Measurements from ENCODE around the gene ZWILCH. TPM values are rescaled to one million over a fixed set of nuclear protein-coding genes. Genes with fewer than 3 reads are reported as not detected.
"Not testable (repeated sequence)": the region's sequence is repeated elsewhere in the genome, so short reads cannot be mapped to it uniquely, and the experiment has no call there.

The ZWILCH gene
- total RNA-seq (ENCODE audit: low replicate concordance): 45.2 and 89.5 TPM in 2 replicates

- Mint-ChIP-seq H3K4me1 (peaks cover 26% of the 10 kb centered on the region), H3K27me3 (ENCODE audit: insufficient read depth, low read depth) (peaks cover 2% of the 10 kb centered on the region), H3K27ac (peak within 1 kb of the TSS; percentile 99), H3K36me3 (peaks cover 21% of the 10 kb centered on the region), H3K9me3 (no peaks in the 10 kb centered on the region), H3K4me3 (peak within 1 kb of the TSS; percentile 100)
- peak within 1 kb of the TSS; percentile 97 for H3K4me2 ChIP-seq
- TF ChIP-seq EZH2phosphoT487 (IDR thresholded peaks at IDR 0.05) (no peak), EZH2 (IDR thresholded peaks at IDR 0.05) (no peak), CTCF (IDR thresholded peaks at IDR 0.05) (no peak)
- H3K79me2 ChIP-seq (ENCODE audit: low read depth): peaks cover 90% of the 10 kb centered on the region
- H3K9ac ChIP-seq: peak within 1 kb of the TSS; percentile 96
- H2AFZ ChIP-seq (replicated peaks): peak within 1 kb of the TSS; percentile 99
- H3K27ac ChIP-seq: peak within 1 kb of the TSS; percentile 93
- DNase-seq (ENCODE audit: low spot score): peak; percentile 65
- peaks cover 17% of the 10 kb centered on the region for H3K4me1 ChIP-seq
- no peaks in the 10 kb centered on the region for H3K27me3 ChIP-seq
- H3K36me3 ChIP-seq: peaks cover 18% of the 10 kb centered on the region
- H3F3A ChIP-seq (ENCODE audit: low read depth): peaks cover 53% of the 10 kb centered on the region
- H4K20me1 ChIP-seq (ENCODE audit: low read depth): peaks cover 48% of the 10 kb centered on the region
- no peaks in the 10 kb centered on the region for H3K9me3 ChIP-seq (ENCODE audit: low read depth)
- H3K4me3 ChIP-seq: peak within 1 kb of the TSS; percentile 87
These were observed at the start of gene ZWILCH, which contains the start of gene RPL4 for GRCh38 chr15:66504563-66505429. TSS of gene ZWILCH (plus strand) at chr15:66505326. CDS start at chr15:66505339, 13 bp downstream. TSS of gene RPL4 (minus strand) at chr15:66504855. CDS start at chr15:66504790, 65 bp downstream.

- no peaks in the 10 kb centered on the region for H3K36me3 ChIP-seq
- H3K4me1 ChIP-seq: no peaks in the 10 kb centered on the region
- H3K4me2 ChIP-seq: no peak overlapping the region
- no peaks in the 10 kb centered on the region for H3K27me3 ChIP-seq
- TF ChIP-seq EZH2 (IDR thresholded peaks at IDR 0.05) (no peak), EZH2phosphoT487 (IDR thresholded peaks at IDR 0.05) (no peak), CTCF (IDR thresholded peaks at IDR 0.05) (no peak)
- Mint-ChIP-seq H3K9me3 (no peaks in the 10 kb centered on the region), H3K27me3 (ENCODE audit: insufficient read depth, low read depth) (no peaks in the 10 kb centered on the region), H3K4me3 (no peak overlapping the region), H3K36me3 (peaks cover 6% of the 10 kb centered on the region), H3K4me1 (no peaks in the 10 kb centered on the region), H3K27ac (no peak overlapping the region)
- H3K9ac ChIP-seq: no peak overlapping the region
- H3K9me3 ChIP-seq (ENCODE audit: low read depth): no peaks in the 10 kb centered on the region
- no peak for DNase-seq (ENCODE audit: low spot score)
- no peak overlapping the region for H2AFZ ChIP-seq (replicated peaks)
- H3K27ac ChIP-seq: no peak overlapping the region
- no peaks in the 10 kb centered on the region for H3F3A ChIP-seq (ENCODE audit: low read depth)
- H3K4me3 ChIP-seq: no peak overlapping the region
- no peaks in the 10 kb centered on the region for H3K79me2 ChIP-seq (ENCODE audit: low read depth)
- H4K20me1 ChIP-seq (ENCODE audit: low read depth): no peaks in the 10 kb centered on the region
These were observed 48.9 kb upstream of the ZWILCH start for GRCh38 chr15:66456211-66456610.

GRCh38 chr15:66459818-66460615, 45.1 kb upstream of the ZWILCH start:
- Mint-ChIP-seq H3K4me1 (no peaks in the 10 kb centered on the region), H3K9me3 (no peaks in the 10 kb centered on the region), H3K27me3 (ENCODE audit: insufficient read depth, low read depth) (no peaks in the 10 kb centered on the region), H3K27ac (no peak overlapping the region), H3K36me3 (peaks cover 11% of the 10 kb centered on the region), H3K4me3 (no peak overlapping the region)
- Histone ChIP-seq H4K20me1 (ENCODE audit: low read depth) (no peaks in the 10 kb centered on the region), H3K4me3 (no peak overlapping the region), H3K4me2 (no peak overlapping the region), H2AFZ (replicated peaks) (no peak overlapping the region), H3K9me3 (ENCODE audit: low read depth) (no peaks in the 10 kb centered on the region), H3K36me3 (no peaks in the 10 kb centered on the region), H3K27ac (no peak overlapping the region), H3F3A (ENCODE audit: low read depth) (no peaks in the 10 kb centered on the region), H3K4me1 (no peaks in the 10 kb centered on the region), H3K27me3 (no peaks in the 10 kb centered on the region), H3K9ac (no peak overlapping the region), H3K79me2 (ENCODE audit: low read depth) (no peaks in the 10 kb centered on the region)
- TF ChIP-seq EZH2 (IDR thresholded peaks at IDR 0.05) (no peak), CTCF (IDR thresholded peaks at IDR 0.05) (no peak), EZH2phosphoT487 (IDR thresholded peaks at IDR 0.05) (no peak)
- DNase-seq (ENCODE audit: low spot score): no peak

GRCh38 chr15:66461294-66461693, 43.8 kb upstream of the ZWILCH start:
- H3F3A ChIP-seq (ENCODE audit: low read depth); H2AFZ ChIP-seq (replicated peaks); H3K27me3 ChIP-seq; H3K4me1 ChIP-seq; H3K36me3 ChIP-seq; H3K27me3 Mint-ChIP-seq (ENCODE audit: insufficient read depth, low read depth); H3K9ac ChIP-seq; H3K79me2 ChIP-seq (ENCODE audit: low read depth); H3K4me3 ChIP-seq; DNase-seq (ENCODE audit: low spot score); H3K9me3 Mint-ChIP-seq; H3K27ac Mint-ChIP-seq; H3K9me3 ChIP-seq (ENCODE audit: low read depth); H3K27ac ChIP-seq; H4K20me1 ChIP-seq (ENCODE audit: low read depth); H3K4me2 ChIP-seq; H3K4me1 Mint-ChIP-seq; H3K4me3 Mint-ChIP-seq: not testable (repeated sequence)
- H3K36me3 Mint-ChIP-seq: peaks cover 20% of the 10 kb centered on the region
